LHCN-M2 (cell line): ENCODE measurements around the gene CANX. TPM values are rescaled to one million over a fixed set of nuclear protein-coding genes. Genes with fewer than 3 reads are reported as not detected.

Source experiments
- DNase-seq: peaks from one replicate; pipeline ENCODE4 v3.0.0-alpha.2; 2012; ENCODE audit warnings: low read depth
- total RNA-seq: library from RNA; depleted of rRNA; stranded (reverse); fragments of >200 nt; gene quantifications from 2 replicates; pipeline ENCODE4 v1.2.3, GENCODE V29; 2014

CANX gene
- total RNA-seq, 1 experiment from 2014 or later: 478 TPM

DNA sequence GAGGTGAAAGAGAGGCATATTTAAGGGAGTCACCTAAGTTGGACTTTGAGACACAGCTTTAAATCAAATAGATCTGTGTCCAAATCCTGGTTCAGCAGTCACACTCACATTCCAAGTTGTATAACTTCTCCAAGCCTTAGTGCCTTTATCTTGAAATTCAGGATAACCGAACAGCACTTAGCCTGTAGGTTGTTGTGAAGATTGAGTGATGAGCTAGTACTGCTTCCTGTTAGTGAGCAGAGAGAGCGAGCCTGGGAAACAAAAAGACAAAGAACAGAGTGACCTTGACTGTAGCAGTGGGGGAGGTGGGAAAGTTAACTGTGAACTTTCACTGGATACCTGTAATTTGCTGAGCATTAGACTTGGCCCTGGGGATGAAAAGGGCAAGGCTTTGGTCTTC, 56.3 kb downstream of the CANX start:
- DNase-seq: no peak

- DNase-seq: peak; percentile 46
Observed at GRCh38 chr5:179758955-179759354, 60.2 kb downstream of the CANX start.

DNA sequence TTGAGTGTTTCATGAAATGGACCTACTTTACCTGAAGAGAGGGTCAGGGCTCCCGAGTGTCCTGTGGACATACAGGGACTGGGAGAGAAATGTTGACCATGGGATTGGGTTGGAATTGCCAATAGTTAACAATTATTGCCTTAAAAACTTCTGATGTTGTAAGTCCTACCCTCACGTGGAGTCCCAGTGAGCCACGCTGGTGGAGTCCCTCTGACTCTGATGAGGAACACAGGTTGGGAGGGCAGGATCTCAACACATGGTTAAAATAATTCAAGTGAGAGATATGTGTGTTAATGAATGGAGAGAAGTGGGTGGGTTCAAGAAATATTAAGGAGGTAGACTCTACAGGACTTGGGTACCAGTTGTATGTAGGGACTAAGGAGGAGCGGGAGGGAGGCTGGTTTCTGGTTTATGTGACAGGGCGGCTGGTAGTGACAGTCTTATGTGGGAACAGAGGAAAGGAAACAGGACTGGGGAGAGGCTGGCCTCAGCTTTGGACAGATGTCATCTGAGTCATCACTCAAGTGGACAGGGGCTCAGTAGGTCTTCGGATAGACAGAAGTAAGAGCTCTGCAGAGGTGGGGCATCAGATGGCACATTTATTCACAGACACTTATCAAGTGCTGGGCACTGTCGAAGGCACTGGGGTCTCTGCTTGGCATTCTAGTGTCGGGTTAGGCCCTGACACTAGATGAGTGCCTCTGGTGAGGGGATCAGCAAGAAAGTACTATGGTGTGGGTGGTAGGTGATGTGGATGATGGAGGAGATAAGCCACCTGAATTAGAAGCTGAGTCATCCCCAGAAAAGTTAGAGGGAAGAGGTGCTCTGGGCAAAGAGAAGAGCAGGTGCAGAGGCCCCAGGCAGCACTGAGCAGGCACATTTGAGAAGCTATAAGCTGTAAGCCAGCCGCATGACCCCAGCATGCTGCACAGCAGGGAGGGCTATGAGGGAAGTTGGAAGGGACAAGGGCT, 61.1 kb downstream of the CANX start:
- no peak for DNase-seq

- DNase-seq: peak; percentile 39
Observed at GRCh38 chr5:179762079-179762780, 63.5 kb downstream of the CANX start.

- DNase-seq: peak; percentile 82
Observed at GRCh38 chr5:179762781-179763176, 64.0 kb downstream of the CANX start.

DNA sequence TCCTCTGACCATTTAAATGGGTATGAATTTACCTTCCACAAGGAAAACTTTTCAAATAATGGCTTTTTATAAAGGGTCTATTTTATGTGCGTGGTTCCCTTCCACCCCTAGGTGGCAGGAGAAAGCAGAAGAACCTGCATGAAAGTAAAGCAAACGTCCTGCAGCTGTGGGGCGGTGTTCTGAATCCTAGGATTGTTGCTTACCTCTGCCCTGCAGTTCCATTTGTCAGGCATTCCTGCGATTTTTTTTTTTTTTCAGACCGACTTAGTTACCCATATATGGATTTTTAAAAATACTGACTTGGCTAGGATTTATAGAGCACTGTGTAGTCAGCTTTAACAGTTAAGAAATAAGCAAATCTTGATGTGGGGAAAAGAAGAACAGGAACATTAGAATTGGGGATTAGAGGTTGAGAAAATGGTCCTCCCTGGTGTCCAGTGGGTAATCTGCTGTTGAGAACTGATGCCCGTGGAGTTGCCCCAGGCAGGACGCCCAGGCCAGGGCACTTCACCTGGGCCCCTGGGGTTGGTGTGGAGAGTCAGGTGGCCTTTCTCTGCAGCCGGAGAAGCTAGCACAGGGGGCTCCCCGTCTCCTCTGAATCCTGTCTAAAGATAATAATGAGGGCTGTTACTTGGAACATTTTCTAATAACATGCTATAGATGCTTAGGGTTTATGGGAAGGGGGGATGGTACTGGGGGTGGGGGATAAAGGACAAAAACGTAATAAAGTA, 64.6 kb downstream of the CANX start:
- DNase-seq: peak; percentile 83

DNA sequence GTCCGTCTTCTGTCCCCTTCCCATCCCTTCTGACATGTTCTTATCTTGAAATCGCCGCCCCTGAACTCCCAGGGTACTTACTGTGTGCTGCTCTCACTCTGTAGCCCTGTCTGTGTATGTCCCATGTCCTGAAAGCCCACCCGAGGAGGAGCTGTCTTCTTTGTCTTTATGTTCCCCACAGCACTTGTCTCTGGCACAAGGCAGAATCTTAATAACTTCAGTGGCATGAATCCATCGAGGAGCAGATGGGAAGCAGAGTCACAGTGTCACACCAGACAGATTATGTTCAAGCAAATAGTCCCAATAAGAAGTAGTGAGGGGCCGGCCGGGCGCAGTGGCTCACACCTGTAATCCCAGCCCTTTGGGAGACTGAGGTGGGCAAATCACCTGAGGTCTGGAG, 65.3 kb downstream of the CANX start:
- DNase-seq: no peak

GRCh38 chr5:179765400-179765799, 66.6 kb downstream of the CANX start:
- DNase-seq: peak; percentile 90

- DNase-seq: peak; percentile 51
Observed at GRCh38 chr5:179766021-179766725, 67.4 kb downstream of the CANX start.

GRCh38 chr5:179766726-179767455, 68.1 kb downstream of the CANX start:
- DNase-seq: no peak

DNA sequence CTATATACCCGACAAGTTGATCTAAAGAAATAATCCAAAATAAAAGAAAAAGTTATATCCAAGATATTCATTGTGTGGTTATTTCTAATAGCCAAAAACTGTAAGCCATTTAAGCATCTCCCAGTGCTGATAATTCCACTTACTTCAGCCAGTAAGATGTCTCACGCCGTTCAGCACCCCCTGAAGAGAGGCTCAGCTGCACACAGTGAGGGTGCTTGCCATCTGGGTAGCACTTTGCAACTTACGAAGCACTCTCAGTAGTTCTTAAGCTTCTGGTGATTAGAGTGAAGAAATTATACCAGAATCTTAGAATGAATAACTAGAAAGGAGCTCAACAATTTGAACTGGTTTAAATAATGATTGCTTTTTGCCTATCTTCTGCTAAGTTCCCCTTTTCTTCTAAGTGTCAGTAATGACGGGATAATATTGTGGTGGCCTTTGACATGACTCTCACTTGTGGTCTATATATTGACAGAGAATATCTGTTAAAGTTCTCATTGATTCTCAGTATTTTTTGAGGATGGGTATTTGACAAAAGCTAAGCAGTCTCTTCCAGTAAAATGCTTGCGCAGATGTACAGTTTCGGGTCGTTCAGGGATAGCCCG, 68.8 kb downstream of the CANX start:
- no peak for DNase-seq

DNA sequence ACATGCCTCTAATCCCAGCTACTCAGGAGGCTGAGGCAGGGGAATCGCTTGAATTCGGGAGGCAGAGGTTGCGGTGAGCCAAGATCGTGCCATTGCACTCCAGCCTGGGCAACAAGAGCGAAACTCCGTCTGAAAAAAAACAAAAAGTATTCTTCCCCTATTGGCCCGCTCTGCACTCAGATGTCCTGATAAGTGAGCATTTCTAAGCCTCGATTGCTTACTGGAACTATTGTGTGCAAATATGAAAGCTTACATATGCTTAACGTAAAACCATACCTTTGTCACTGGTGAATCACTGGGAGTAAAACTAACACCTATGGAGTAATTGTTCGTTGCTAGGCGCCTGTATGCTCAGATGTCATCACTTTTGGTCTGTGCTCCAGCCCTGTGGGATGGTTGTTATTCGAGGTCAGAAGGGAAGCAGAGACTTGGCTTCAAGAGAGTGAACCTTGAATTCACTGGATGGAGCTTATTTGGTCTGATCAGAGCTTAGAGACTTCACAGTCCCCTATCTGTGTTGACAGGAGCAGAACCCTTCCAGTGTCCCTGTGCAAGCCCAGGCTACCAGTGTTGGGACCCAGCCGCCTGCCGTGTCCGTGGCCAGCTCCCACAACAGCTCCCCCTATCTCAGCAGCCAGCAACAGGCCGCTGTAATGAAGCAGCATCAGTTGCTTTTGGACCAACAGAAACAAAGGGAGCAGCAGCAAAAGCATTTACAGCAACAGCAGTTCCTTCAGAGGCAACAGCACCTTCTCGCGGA, 69.7 kb downstream of the CANX start:
- no peak for DNase-seq

DNA sequence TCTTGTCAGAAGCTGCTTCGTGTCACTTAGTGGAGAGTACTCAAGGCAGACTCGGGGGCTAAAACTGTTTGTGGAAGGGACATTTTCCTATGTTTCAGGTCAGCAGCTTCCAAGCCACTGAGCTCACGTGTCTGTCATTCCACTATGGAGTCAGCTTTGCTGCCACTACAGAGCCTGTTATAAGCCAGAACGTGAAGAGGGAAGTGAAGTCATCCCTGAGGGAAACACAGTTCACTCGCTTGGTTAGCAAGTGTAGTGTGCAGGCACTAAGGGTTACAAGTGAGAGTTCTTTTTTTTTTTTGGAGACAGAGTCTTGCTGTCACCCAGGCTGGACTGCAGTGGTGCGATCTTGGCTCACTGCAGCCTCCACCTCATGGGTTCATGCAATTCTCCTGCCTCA, 70.5 kb downstream of the CANX start:
- no peak for DNase-seq

DNA sequence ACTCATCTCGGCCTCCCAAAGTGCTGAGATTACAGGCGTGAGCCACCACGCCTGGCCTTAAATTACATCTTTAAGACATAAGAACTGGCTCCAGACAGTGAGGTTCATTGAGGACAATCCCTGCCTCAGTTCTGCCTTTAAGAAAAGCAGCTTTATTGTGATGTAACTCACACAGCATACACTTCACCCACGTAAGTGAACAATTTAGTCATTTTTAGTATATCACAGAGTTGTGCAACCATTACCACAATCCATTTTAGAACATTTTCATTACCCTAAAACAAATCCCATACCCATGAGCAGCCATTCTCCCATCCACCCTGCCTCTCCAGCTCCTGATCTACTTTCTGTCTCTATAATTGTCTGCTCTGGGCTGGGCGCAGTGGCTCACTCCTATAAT, 71.0 kb downstream of the CANX start:
- no peak for DNase-seq

DNA sequence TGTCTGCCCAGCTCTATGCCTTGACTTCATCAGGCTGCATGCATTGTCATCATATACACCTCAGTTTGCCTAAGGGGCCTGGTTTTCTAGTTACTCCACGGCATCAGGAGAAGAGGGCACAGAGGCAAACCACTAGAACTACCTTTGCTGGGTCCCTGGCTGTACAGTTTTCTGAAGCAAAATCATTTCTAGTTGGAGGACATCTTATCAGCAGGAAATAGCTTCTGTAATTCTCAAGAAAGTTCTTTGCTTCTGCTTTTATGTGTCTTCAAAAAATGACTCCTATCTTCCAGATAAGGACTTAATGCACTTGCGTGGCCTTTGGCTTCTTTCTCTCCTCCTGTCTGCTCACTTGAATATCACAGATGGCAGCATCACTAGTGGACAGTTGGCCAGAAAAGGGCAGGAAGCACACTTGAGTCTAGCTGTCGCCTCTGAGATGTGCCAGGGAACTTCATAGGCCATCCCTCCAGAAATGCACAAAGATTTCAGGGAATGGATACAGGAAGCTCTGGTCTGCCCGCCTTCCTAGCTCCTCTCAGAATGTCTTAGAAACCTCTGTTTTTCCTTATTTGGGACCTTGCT, 72.6 kb downstream of the CANX start:
- DNase-seq: no peak

- no peak for DNase-seq
Observed at GRCh38 chr5:179772351-179772750, 73.6 kb downstream of the CANX start.

DNA sequence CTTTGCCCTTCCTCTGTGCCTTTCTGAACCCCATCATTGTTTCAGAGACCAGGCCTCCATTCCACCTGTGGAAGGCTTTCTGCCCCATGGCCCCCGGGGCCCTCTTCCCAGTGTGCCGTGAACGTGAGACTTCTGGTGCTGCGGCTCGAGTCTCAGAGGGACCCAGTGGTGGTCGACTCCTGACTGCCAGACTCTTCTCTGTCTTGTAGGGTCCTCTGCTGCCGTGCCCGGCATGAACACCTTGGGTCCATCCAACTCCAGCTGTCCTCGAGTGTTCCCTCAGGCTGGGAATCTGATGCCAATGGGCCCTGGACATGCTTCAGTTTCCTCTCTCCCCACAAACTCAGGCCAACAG, 74.9 kb downstream of the CANX start:
- DNase-seq: no peak

- no peak for DNase-seq
Observed at GRCh38 chr5:179774442-179774841, 75.7 kb downstream of the CANX start.

- no peak for DNase-seq
Observed at GRCh38 chr5:179776411-179776938, 77.7 kb downstream of the CANX start.
